Neuronal stem cell (in vitro differentiated cells): ENCODE results near the gene USP31.

Experiments
- DNase-seq: peaks from one replicate; pipeline ENCODE4 v3.0.0-alpha.2; 2013; ENCODE audit warnings: low spot score
- H2AFZ ChIP-seq: one replicate; pipeline ENCODE4 v1.6.1; 2013; ENCODE audit warnings: mild to moderate bottlenecking, low read length, inconsistent platforms
- H2AK5ac ChIP-seq: 2 replicates; pipeline ENCODE4 v1.6.1; 2013; ENCODE audit warnings: low read depth, mild to moderate bottlenecking, inconsistent platforms, low read length, moderate library complexity, mixed read lengths
- H2BK120ac ChIP-seq: 2 replicates; pipeline ENCODE4 v1.6.1; 2013; ENCODE audit warnings: low read depth, mild to moderate bottlenecking, inconsistent platforms, low read length, moderate library complexity, mixed read lengths
- H2BK12ac ChIP-seq: one replicate; pipeline ENCODE4 v1.6.1; 2013; ENCODE audit warnings: low read length, inconsistent platforms
- H2BK15ac ChIP-seq: 2 replicates; pipeline ENCODE4 v1.6.1; 2013; ENCODE audit warnings: mild to moderate bottlenecking, low read length, inconsistent platforms, mixed read lengths
- H2BK5ac ChIP-seq: one replicate; pipeline ENCODE4 v1.6.1; 2013; ENCODE audit warnings: inconsistent platforms, mild to moderate bottlenecking, low read length, moderate library complexity
- H3K14ac ChIP-seq: one replicate; pipeline ENCODE4 v1.6.1; 2013; ENCODE audit warnings: low read length, inconsistent platforms
- H3K18ac ChIP-seq: 2 replicates; pipeline ENCODE4 v1.6.1; 2013; ENCODE audit warnings: low read length, inconsistent platforms
- H3K23ac ChIP-seq: 2 replicates; pipeline ENCODE4 v1.6.1; 2013; ENCODE audit warnings: low read depth, mild to moderate bottlenecking, mixed read lengths, low read length, inconsistent platforms; ENCODE audit not compliant: poor library complexity
- H3K27ac ChIP-seq: replicated peaks from 3 replicates; pipeline ENCODE4 v1.5.1; 2013; ENCODE audit warnings: low read length, inconsistent platforms
- H3K27me3 ChIP-seq, 3 experiments: 2 replicates each; pipeline ENCODE4 v1.6.1; 2013; ENCODE audit warnings: low read length in 3 of 3, mild to moderate bottlenecking in 2 of 3, inconsistent platforms in 1 of 3, low read depth in 1 of 3, mixed read lengths in 1 of 3, moderate library complexity in 1 of 3; ENCODE audit not compliant: control insufficient read depth in 3 of 3, insufficient read depth in 3 of 3
- H3K36me3 ChIP-seq, 2 donors: replicated peaks in 1 of 2; 2 replicates each; pipeline ENCODE4 v1.6.1; 2013; ENCODE audit warnings: low read length in 2 of 2; ENCODE audit not compliant: control insufficient read depth in 2 of 2, insufficient read depth in 2 of 2
- H3K4ac ChIP-seq: 2 replicates; pipeline ENCODE4 v1.6.1; 2013; ENCODE audit warnings: inconsistent platforms, mild to moderate bottlenecking, low read length, moderate library complexity
- H3K4me1 ChIP-seq, 2 donors: 1 replicate in 1 of 2; 2 replicates in 1 of 2; pipeline ENCODE4 v1.6.1; 2013; ENCODE audit warnings: low read length in 2 of 2, low read depth in 1 of 2; ENCODE audit not compliant: control insufficient read depth in 2 of 2, insufficient read depth in 1 of 2
- H3K4me2 ChIP-seq: one replicate; pipeline ENCODE4 v1.6.1; 2013; ENCODE audit warnings: mild to moderate bottlenecking, low read length, inconsistent platforms; ENCODE audit not compliant: insufficient read depth, poor library complexity, severe bottlenecking
- H3K4me3 ChIP-seq, 2 donors: 2 replicates each; pipeline ENCODE4 v1.5.1; 2013; ENCODE audit warnings: low read length in 2 of 2, mild to moderate bottlenecking in 2 of 2, inconsistent platforms in 1 of 2, moderate library complexity in 1 of 2
- H3K79me1 ChIP-seq: one replicate; pipeline ENCODE4 v1.6.1; 2013; ENCODE audit warnings: low read depth, mild to moderate bottlenecking, inconsistent platforms, low read length, moderate library complexity
- H3K9ac ChIP-seq: one replicate; pipeline ENCODE4 v1.6.1; 2013; ENCODE audit warnings: mild to moderate bottlenecking, low read depth, low read length, inconsistent platforms; ENCODE audit not compliant: poor library complexity
- H3K9me3 ChIP-seq, 2 donors: replicated peaks in 1 of 2; 2 replicates each; pipeline versions ENCODE3 to v1.6.1; 2013; ENCODE audit warnings: low read length in 2 of 2, mild to moderate bottlenecking in 2 of 2, inconsistent platforms in 1 of 2, low read depth in 1 of 2, mixed read lengths in 1 of 2, moderate library complexity in 1 of 2; ENCODE audit not compliant: control insufficient read depth in 2 of 2, insufficient read depth in 1 of 2
- H4K8ac ChIP-seq: one replicate; pipeline ENCODE4 v1.6.1; 2013; ENCODE audit warnings: low read depth, mild to moderate bottlenecking, inconsistent platforms, low read length, moderate library complexity
- H4K91ac ChIP-seq: one replicate; pipeline ENCODE4 v1.6.1; 2013; ENCODE audit warnings: low read length, low read depth, mild to moderate bottlenecking, inconsistent platforms; ENCODE audit not compliant: poor library complexity
- WGBS, 2 donors: extraction: QIAGEN DNeasy Blood & Tissue Kit; methylation state at CpG; one replicate each; pipeline ENCODE4 v1.1.7; 2013; ENCODE audit warnings: missing lambda C conversion rate in 2 of 2, mixed read lengths in 1 of 2; ENCODE audit not compliant: insufficient read length in 2 of 2, insufficient replicate concordance in 1 of 2; ENCODE audit errors: extremely low coverage in 2 of 2; 5-methylcytosine and 5-hydroxymethylcytosine counted together

USP31 gene

GRCh38 chr16:23119570-23119969 lies 29.7 kb downstream of the USP31 start:
- H3K4me3 ChIP-seq, result no peak overlapping the region

GRCh38 chr16:23114131-23114904 lies 34.9 kb downstream of the USP31 start:
- H3K23ac ChIP-seq, result no peak overlapping the region
- no peak overlapping the region for H3K4me2 ChIP-seq
- no peaks in the 10 kb centered on the region for H3K4me1 ChIP-seq
- H3K4ac ChIP-seq, result no peak overlapping the region
- H3K9ac ChIP-seq, result no peak overlapping the region
- H3K14ac ChIP-seq, result no peak overlapping the region
- no CpG with 5 or more reads among the region's 7 CpGs for WGBS, 2 donors
- H3K4me3 ChIP-seq, result no peak overlapping the region
- H2AK5ac ChIP-seq, result no peak overlapping the region
- no peak for DNase-seq
- no peak overlapping the region for H4K8ac ChIP-seq
- H2AFZ ChIP-seq, result no peak overlapping the region
- H2BK12ac ChIP-seq, result no peak overlapping the region
- no peak overlapping the region for H2BK120ac ChIP-seq
- no peak overlapping the region for H3K27ac ChIP-seq
- no peak overlapping the region for H2BK5ac ChIP-seq
- H3K79me1 ChIP-seq, result no peaks in the 10 kb centered on the region
- H3K9me3 ChIP-seq, result peaks cover 0 to 4% of the 10 kb centered on the region in 2 donors
- peaks cover 0 to 4% of the 10 kb centered on the region in 2 donors for H3K36me3 ChIP-seq
- H4K91ac ChIP-seq, result no peak overlapping the region
- H3K18ac ChIP-seq, result no peak overlapping the region
- H3K27me3 ChIP-seq, result no peaks in the 10 kb centered on the region
- no peak overlapping the region for H2BK15ac ChIP-seq

More at GRCh38 chr16:23119570-23119969, 29.7 kb downstream of the USP31 start:
- no peak for DNase-seq
- H3K4ac ChIP-seq, result no peak overlapping the region
- peaks cover 3 to 5% of the 10 kb centered on the region in 2 donors for H3K4me1 ChIP-seq
- no peaks in the 10 kb centered on the region for H3K27me3 ChIP-seq
- no peaks in the 10 kb centered on the region for H3K79me1 ChIP-seq
- no peak overlapping the region for H2AFZ ChIP-seq
- H2BK15ac ChIP-seq, result no peak overlapping the region
- H2AK5ac ChIP-seq, result no peak overlapping the region
- no peaks in the 10 kb centered on the region for H3K9me3 ChIP-seq
- H2BK12ac ChIP-seq, result no peak overlapping the region
- H3K36me3 ChIP-seq, result no peaks in the 10 kb centered on the region
- H3K9ac ChIP-seq, result no peak overlapping the region
- no peak overlapping the region for H3K14ac ChIP-seq
- H3K18ac ChIP-seq, result no peak overlapping the region
- no peak overlapping the region for H4K8ac ChIP-seq
- H2BK5ac ChIP-seq, result no peak overlapping the region
- H3K27ac ChIP-seq, result no peak overlapping the region
- no peak overlapping the region for H2BK120ac ChIP-seq
- H4K91ac ChIP-seq, result no peak overlapping the region
- no CpG with 5 or more reads among the region's 2 CpGs for WGBS, 2 donors
- H3K4me2 ChIP-seq, result no peak overlapping the region
- H3K23ac ChIP-seq, result no peak overlapping the region

GRCh38 chr16:23113185-23113584 lies 36.1 kb downstream of the USP31 start:
- WGBS, 2 donors, result no CpG with 5 or more reads among the region's 5 CpGs
- H3K9ac ChIP-seq, result no peak overlapping the region

GRCh38 chr16:23110257-23110899 lies 38.9 kb downstream of the USP31 start:
- H3K79me1 ChIP-seq, result no peaks in the 10 kb centered on the region
- no peak overlapping the region for H2BK120ac ChIP-seq
- H3K4me3 ChIP-seq, result no peak overlapping the region
- no peaks in the 10 kb centered on the region for H3K27me3 ChIP-seq
- H3K14ac ChIP-seq, result no peak overlapping the region
- H2BK5ac ChIP-seq, result no peak overlapping the region
- H3K18ac ChIP-seq, result no peak overlapping the region
- no peaks in the 10 kb centered on the region for H3K4me1 ChIP-seq
- no peak overlapping the region for H3K4me2 ChIP-seq
- H2AFZ ChIP-seq, result no peak overlapping the region
- WGBS, 2 donors, result no CpG with 5 or more reads among the region's 5 CpGs
- no peak overlapping the region for H2BK15ac ChIP-seq
- no peak for DNase-seq
- no peak overlapping the region for H3K9ac ChIP-seq
- H2AK5ac ChIP-seq, result no peak overlapping the region
- H4K91ac ChIP-seq, result no peak overlapping the region
- no peak overlapping the region for H4K8ac ChIP-seq
- H3K23ac ChIP-seq, result no peak overlapping the region
- no peak overlapping the region for H2BK12ac ChIP-seq
- peaks cover 0 to 13% of the 10 kb centered on the region in 2 donors for H3K9me3 ChIP-seq
- H3K36me3 ChIP-seq, result peaks cover under 1 to 24% of the 10 kb centered on the region in 2 donors
- H3K27ac ChIP-seq, result no peak overlapping the region
- H3K4ac ChIP-seq, result no peak overlapping the region

More at GRCh38 chr16:23113185-23113584, 36.1 kb downstream of the USP31 start:
- Histone ChIP-seq H3K4me1 (no peaks in the 10 kb centered on the region), H2BK12ac (no peak overlapping the region), H3K27ac (no peak overlapping the region), H3K27me3 (no peaks in the 10 kb centered on the region), H3K14ac (no peak overlapping the region), H3K4ac (no peak overlapping the region), H3K36me3 (peaks cover 0 to 4% of the 10 kb centered on the region in 2 donors), H4K8ac (no peak overlapping the region), H2BK120ac (no peak overlapping the region), H2AK5ac (no peak overlapping the region), H3K18ac (no peak overlapping the region), H2BK5ac (no peak overlapping the region), H3K23ac (no peak overlapping the region), H3K4me3 (no peak overlapping the region), H3K79me1 (no peaks in the 10 kb centered on the region), H4K91ac (no peak overlapping the region), H2AFZ (no peak overlapping the region), H3K4me2 (no peak overlapping the region), H3K9me3 (peaks cover 0 to 13% of the 10 kb centered on the region in 2 donors), H2BK15ac (no peak overlapping the region)
- DNase-seq, result no peak
